Hematopoietic multipotent progenitor cell treated with erythropoietin and hydrocortisone succinate and interleukin-3 and kit ligand, for 6 days (in vitro differentiated cells): ENCODE results near the gene ANKRD22.
A peak's percentile ranks its signal among the peaks of the same experiment; 100 is the strongest.
"Not testable (repeated sequence)": the region's sequence is repeated elsewhere in the genome, so short reads cannot be mapped to it uniquely, and the experiment has no call there.

Experiments
- DNase-seq: peaks from one replicate; pipeline ENCODE4 v3.0.0-alpha.2; 2015

Gene ANKRD22

DNA sequence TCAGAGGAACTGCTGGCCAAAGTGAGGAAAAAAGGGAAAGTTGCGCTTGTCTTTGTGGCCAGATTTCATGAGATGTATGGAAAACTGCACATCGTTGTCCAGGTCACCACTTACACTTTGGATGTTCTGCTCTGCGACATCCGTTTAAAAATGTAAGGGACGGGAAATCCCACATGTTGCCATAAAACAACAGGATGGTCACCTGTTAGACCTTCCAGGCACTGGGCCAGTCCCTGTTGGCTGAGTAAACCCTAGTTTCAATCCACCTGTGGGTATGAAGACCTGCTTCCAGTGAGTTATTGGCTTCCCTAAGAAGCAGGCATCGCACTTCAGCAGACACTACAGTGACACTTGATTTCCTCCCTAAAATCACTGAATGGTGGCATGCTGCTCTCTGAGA is 25.7 kb upstream of the ANKRD22 start:
- DNase-seq = no peak

DNA sequence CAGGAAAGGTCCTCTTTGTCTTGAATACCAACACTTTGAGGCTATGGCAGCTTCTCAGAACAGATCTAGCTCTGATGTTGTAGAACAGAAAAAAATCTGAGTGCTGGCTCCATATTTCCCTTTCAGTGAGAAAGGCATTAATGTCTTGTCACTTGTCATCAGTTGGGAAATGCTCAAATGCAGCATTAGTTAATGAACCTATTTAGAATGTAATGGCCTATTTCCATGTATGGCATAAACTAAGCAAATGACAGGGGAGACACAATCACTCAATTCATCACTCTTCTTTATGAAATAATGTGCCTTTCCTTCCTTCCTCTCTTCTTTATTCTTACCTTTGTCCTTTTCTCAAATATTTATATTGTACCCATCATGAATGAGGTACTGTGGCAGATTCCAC is 23.4 kb upstream of the ANKRD22 start:
- DNase-seq = no peak

DNA sequence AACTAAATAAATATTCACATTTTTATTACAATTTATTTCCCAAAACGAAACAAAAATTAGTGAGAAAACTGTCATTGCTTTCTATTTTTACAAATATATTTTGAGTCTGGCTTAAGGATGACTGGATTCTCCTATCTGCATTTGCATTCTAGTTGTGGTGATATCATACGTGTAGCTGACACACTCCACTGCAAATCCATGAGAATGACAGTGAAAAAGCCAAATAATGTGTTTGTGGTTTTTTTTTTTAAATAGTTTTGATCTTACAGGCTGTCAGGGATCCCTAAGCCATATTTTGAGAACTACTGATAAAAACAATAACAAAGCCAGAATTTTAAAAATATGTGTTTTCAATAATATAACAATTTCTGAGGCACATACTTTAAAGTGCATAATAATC is 22.6 kb upstream of the ANKRD22 start:
- no peak for DNase-seq

DNA sequence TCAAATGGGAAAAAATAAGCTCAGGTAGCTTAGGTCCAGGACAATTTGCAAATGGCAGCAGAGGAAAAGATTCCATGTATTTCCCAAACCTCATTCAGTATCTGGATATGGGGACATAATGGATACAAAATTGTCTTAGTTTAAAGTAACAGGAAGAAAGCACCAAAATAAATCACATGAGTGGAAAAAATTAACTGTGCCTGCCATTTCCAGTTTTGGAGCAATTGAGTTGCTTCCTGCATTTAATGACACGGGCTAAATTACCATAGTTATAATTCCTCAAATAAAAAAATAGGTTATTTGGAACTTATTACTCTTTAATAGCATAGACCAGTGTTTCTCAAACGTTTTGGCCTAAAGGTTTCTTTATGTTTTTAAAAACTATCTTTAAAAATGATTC is 22.1 kb upstream of the ANKRD22 start:
- no peak for DNase-seq

DNA sequence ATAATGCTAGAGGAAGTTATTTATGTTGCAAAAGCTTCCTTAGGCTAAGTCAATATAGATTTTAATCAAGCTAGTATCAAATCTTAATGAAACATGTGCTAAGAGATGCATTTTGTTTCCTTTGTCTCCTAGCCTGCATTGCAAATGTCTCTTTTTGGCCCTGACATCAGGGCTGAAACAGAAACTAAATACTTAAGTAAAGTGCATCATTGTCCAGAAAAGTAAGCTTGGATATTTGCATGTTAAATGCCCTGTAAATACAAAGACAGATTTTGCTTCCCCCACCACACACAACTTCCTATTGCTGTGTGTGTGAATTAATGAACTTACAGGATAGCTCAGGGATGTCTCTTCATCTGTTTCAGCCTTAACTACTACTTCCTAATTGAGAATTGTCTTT is 18.4 kb upstream of the ANKRD22 start:
- no peak for DNase-seq

DNA sequence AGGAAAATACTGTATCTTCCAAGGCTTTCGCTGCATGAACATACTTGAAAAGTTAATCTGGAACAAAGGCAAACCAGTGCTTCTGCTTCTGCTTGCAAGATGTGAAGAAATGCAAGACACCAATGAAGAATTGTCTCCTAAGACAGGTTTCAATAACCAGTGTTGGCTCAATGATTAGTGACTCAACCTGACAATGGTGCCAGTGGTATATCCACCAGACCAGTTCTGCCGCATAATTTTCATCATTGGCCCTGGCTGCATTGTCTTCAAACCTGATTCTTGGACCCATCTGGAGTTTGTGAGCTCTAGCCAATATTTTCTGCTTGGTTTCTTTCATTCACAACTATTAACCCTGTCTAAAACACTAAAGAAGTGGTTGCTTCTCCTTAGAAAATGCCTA is 14.8 kb upstream of the ANKRD22 start:
- DNase-seq = no peak

DNA sequence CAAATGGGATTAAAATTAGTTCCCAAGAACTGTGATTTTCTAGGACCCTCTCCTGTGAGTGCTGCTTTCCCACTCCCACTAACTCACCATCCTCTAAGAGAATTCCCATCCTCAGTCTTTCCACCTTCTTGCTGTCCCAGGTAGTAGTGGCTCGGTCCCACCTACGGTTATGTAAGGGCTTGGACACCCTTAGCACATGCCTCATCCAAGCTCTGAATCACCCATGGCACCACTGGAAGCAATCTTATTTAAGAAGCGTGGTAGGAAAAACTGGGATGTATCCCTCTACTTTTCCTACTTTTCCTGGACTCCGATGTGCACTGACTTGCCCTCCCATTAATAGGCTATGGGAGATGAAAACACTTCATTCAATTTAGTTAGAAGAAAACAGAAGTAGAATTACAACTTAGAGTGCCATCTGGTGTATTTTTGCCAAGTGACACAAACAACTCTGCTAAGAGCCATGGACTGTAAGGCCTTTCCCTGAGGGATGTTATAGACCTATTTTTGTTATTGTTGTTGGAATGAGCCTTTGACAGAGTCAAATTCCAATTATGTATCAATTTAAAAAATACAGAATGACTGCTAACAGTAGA is 13.7 kb upstream of the ANKRD22 start:
- peak; percentile 46 for DNase-seq

DNA sequence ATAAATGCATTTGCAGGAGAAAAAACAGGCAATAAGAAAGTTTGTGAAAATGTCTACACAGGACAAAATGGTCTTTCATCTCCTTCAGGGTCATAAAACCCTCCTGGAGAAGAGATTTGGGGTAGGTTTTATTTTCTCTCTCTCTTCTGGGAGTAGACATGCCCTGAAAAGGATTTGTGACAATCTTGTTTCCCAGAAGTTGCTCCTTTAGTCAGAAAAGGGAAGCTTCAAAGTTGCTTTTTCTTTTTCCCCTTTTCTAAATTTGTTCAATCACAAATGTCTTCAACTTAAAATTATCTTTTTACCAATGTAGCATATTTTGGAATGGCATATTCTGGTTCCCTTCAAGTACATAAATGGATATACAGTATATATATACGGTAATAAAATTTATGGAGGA is 9.4 kb upstream of the ANKRD22 start:
- no peak for DNase-seq

DNA sequence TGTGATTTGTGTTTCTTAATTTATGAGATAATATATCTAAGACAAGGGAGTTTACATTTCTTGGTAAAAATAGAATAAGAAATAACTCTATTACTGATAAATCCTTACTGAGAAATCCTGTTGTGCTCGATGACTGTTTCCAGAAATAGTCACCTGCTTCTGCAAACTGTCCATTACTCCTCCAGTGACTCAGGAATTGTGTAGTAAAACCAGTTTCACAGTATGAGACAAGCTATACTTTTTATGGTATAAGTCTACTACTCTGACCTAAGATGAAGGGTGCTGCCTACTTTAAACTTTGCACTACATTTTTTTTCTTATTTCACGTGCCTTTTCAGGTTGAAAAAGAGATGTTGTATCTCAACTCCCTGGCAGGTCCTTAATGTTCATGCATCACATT is 6.8 kb upstream of the ANKRD22 start:
- no peak for DNase-seq

DNA sequence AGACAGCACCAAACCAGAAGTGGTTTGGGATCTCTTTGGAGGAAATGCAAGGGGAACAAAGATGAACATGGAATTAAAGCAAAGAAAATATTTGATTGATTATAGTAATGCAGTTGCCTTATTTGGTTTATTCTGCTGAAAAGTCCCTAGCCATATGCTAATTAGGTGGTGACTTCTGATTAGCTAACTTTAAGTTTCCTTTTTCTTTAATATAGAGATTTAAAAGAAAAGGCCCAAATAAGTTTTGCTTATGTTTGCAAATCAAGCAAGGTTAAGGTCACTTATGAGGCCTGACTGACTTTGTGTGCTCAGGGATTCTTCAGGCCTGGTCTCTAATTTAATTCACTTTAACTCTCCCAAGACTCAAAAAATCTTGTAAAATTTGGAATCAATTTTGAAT is 6.2 kb upstream of the ANKRD22 start:
- no peak for DNase-seq

DNA sequence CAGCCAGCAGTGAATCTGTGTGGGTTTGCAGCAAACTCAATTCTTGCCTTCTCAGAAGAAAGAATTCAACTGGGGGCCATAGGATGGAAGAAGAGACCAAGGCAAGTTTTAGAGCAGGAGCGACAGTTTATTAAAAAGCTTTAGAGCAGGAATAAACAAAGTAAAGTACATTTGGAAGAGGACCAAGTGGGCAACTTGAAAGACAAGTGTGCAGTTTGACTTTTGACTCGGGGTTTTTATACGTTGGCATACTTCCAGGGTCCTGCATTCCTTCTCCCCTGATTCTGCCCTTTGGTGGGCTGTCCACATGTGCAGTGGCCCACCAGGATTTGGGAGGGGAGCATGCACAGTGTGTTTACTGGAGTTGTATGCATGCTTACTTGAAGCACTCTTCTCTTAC is 3.0 kb upstream of the ANKRD22 start:
- no peak for DNase-seq

DNA sequence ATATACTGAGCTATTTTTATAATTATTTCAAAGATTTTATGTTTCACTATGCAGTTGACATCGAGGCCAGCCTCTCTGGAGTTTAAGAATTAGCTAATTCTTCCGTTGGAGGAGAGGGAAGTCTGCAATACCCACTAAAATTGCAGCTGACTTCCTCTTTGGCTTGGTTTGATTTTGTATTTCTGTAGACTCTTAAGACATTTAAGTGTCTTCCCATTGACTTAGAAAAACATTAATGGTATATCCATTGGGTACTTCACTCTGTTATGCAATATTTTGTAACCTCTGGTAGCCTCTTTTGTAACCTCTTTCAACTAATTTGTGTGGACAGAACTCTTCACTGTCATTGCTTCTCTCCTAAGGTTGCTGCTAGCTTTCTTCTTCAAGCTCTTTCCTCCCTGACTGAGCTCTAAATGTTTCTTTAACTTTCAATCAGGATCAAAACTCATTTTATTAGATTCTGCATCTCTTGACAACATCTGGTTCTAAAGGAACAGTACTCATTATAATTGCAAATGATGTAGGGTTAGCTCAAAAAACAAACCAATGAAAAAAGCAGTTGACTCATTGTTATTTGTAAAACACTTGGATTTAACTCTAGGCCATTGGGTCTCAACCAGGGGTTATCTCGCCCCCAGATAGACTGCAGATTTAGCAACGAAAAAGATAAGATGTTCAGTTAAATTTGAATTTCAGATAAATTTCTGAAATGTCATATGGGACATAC is 1.7 kb upstream of the ANKRD22 start:
- peak; percentile 63 for DNase-seq

DNA sequence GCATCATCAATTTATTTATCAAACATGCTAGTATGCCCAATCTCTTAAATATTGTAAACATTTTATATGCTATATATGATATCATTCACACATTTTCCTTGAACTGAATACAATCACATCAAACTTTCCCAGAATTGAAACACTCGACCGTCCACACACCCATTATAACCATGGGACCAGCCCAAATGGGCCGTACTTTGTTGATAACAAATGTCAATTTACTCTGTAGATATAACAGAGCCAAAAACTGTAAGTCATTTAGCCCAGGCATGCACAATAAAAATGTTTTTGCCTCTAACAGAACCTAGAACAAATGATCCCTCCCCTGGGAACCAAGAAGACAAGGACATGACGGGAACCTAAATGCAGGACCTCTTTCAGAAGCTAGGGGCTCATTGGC is 683 bp upstream of the ANKRD22 start:
- no peak for DNase-seq

DNA sequence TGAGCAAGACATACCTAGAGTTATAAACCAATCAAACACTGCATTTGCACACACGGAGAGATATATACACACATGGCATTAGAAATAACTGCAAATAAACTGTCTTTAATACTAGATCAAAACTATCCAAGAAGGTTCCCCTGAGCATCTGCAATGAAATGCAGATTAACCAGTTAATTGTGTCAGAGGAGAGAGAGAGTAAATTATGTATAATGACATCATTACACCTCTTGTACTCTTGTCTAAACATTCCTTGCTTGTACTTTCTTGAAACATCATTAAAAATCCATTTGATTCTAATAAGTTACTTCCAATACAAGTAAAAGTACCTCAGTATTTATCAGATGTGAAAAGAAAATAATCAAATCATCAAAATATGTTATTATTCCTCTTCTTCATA is 932 bp downstream of the ANKRD22 start:
- no peak for DNase-seq

DNA sequence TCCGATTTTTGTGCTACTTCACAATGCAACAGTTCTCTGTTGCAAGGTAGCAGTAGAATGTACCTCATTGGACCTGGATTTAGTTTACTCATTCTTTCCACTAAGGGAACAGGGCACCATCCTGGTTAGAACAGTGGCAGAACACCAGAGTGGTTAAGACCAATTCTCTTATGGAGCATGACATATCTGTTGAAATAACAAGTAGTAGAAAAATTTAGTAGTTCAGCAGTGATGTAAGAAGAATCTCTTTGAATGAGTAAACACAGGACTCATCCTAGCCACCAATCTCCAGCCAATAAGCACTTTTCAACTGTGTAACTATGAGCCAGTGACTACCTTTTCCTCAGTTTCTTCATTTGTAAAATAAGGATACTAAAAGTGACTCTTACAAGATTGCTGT is 2.4 kb downstream of the ANKRD22 start:
- DNase-seq = no peak

DNA sequence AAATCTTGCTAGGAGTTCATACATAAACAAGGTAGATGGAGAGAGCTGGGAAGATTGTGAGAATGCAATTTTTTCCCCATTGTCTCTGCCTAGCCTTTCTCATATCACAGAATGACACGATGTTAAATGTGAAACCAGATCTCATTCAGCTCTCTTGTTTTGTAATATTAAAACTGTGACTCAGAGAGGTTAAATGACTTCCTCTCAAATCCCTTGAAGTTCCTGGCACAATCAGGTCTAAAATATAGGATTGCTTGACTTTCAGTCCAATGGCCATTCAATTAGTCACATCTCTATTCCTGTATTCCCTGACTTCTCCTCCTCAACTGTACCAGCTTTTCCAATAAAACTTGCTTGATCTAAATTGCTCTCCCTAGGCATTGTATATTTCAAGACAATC is 3.1 kb downstream of the ANKRD22 start:
- no peak for DNase-seq

DNA sequence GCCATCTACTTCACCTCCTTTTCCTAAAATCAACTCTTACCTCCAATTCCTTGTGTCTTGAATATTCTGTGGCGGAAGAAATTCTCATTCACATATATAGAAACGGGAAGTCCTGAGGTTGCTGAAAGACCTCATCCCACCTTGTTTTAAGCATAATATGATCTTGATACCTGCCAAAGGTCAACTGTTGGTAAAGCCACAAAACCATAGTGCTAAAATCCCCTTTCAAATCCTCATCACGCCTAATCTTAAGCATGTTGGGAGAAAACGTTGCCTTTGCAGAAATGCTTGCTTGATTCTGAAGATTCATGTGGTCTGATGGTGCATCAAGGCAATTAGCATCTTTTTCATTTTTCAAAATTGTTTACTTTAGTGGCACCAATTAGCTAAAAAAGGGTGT is 8.5 kb downstream of the ANKRD22 start:
- DNase-seq = no peak

DNA sequence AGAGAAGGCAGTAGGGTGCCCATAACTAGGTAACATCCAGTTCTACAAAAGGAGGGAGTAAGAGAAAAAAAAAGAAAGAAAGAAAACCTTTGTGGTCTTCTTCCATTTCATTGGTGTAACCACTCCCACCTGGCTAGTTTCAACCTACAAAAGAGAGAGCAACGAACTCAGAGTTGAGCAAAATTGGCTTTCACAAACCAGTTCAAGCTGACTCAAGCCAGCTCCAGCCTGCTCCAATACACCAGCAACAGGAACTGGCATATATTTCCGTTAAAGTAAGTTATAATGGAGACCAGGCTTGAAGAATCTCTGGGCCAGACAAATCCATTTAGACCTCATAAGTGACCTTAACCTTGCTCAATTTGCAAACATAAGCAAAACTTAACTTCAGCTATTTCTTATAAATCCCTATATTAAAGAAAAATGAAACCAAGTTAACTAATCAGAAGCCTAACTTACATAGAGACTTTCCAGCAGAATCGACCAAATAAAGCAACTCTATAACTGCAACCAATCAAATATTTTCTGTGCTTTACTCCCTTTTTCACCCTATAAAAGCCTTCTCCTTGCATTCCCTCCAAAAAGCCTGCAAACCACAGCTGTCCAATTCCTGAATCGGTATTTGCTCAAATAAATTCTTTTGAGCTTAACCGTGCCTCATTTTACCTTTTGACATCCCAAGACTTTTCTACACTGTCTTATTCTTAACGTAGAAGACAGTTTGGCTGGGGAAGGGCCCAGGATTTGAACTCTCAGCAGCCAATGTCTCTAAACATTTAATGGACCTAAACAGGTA is 10.1 kb downstream of the ANKRD22 start:
- DNase-seq = no peak

DNA sequence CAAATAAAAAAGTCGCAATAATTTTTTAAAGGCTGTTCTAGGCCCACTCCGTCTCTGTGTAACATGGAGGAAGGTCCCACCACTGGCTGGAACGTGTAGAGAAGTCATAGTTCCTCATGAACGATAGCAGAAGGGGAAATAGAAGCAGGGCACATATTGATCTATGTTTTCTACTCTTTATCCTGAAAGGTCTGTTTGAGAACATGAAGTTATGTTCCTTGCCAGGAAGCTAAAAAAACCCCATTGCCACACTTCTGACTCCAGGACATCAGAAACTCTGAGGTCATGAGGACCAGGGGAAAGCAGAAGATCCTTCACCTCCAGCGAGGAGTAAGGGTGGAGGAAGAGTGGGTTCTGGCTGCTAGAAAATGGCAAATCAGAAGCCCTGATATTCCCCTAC is 10.8 kb downstream of the ANKRD22 start:
- no peak for DNase-seq

DNA sequence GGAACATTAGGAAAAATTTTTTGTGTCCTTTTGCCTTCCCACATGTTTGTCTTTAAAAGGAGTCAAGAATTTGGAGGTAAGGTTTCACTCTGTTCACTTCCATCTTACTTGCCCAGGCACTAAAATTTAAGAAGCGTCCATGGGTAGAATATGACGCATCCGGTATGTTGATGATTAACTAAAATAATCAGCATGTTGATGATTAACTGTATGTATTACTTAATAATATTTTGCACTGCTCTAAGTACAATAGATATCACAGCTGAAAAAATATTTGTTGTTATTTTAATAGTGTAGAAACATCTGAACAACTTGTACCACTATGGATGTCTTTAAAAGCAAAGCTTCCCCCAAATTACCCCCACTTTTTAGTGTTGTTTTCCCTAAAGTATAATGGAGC is 11.5 kb downstream of the ANKRD22 start:
- DNase-seq = no peak

DNA sequence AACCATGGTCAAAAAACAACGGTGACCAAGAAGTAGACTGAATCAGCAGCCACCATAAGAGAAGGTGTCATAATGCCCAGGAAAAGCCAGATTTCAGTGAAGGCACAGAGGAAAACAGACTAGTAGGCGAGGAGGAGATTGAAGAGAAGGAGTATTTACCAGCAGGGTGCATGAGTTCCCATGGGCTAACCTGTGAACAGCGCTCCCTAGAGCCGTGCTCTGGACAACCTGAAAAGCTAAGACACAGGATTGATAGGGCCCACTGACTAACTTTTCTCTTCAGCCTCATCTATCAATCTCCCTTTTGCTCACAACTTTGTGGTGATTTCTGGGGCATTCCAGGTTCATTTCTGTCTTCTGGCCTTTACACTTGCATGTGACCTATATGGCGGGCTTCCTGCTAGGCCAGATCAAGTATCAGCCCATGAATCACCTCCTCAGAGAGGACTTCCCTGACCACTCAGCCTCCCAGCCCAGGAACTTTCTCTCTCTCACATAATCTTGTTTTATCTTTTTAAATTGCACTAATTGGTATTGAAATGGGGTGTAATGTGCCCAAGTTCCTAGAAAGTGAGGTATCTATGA is 12.8 kb downstream of the ANKRD22 start:
- no peak for DNase-seq

DNA sequence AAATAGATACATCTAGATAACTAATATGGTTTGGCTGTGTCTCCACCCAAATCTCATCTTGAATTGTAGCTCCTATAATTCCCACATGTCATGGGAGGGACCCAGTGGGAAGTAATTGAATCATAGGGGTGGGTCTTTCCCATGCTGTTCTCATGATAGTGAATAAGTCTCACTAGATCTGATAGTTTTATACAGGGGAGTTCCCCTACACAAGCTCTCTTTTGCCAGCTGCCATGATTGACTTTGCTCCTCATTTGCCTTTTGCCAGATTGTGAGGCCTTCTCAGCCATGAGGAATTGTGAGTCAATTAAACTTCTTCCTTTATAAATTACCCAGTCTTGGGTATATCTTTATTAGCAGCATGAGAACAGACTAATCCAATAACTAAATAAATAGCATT is 14.0 kb downstream of the ANKRD22 start:
- DNase-seq = not testable (repeated sequence)

DNA sequence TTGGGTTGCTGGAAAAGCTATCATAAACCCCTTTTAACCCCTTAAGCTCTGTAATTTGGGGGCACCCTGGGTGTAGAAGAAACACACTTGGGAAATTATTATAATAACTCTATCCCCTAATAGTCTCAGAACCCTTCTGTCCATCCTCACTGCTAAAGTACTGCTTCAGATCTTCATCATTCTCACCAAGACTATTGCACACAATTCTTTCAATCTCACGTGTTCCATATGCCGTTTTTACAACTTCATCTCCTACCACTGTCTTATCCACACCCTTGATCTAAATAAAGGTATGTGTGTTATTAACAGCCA is 15.8 kb downstream of the ANKRD22 start:
- no peak for DNase-seq
